GM18951 (cell line): Measurements from ENCODE around the gene DOCK7.

Experiments
- POLR2A ChIP-seq: IDR thresholded peaks from 4 replicates; pipeline ENCODE4 v1.6.1; 2011; ENCODE audit warnings: mild to moderate bottlenecking; ENCODE audit not compliant: insufficient read length, insufficient read depth; ENCODE audit errors: extremely low read depth
- in situ Hi-C: fragments of 300-500 bp; cut with MboI; formaldehyde crosslinking; loops from one replicate; pipeline ENCODE4 v1.12.0; 2022; ENCODE audit warnings: low sequenced_read_pairs, mixed read lengths, inconsistent platforms; ENCODE audit not compliant: unreplicated experiment

The DOCK7 gene

DNA sequence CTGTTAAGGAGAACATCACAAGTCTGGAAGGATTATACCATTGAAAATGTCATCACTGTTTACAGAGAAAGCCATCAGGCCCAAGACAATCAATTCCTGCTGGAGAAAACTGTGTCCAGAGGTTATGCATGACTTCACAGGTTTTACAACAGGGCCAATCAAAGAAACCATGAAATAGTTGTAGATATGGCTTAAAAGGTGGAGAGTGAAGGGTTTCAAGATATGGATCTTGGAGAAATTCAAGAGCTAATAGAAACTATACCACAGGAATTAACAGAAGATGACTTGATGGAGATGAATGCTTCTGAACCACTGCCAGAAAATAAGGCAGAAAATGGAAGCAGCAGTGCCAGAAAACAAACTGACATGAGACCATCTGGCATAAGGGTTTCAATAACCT is 221.1 kb downstream of the DOCK7 start:
- in situ Hi-C loops: no loop called here
- no peak for TF ChIP-seq POLR2A

DNA sequence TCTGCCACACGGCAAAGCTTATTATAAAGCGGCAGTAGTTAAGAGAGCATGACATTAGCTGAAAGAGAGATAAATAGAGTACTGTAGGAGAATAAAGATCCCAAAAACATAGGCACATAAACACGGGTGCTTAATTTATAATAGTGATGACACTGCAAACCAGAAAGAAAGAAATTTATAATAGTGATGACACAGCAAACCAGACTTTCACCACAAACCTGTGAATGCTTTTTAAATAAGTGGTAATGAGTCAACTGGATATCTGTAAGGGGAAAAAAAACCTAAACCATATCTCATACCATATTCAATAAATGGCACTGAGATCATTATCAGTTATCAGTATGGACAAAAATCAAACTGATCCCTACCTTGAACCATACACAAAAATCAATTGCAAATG is 225.8 kb downstream of the DOCK7 start:
- TF ChIP-seq POLR2A: no peak
- in situ Hi-C loops: no loop called here

- no peak for TF ChIP-seq POLR2A
- in situ Hi-C loops: no loop called here
Observed at GRCh38 chr1:62457955-62458354, 230.2 kb downstream of the DOCK7 start.

GRCh38 chr1:62452951-62453350 is 235.2 kb downstream of the DOCK7 start:
- in situ Hi-C loops: no loop called here

GRCh38 chr1:62450301-62450700 is 237.9 kb downstream of the DOCK7 start:
- in situ Hi-C loops: no loop called here
- no peak for TF ChIP-seq POLR2A

More at GRCh38 chr1:62452951-62453350, 235.2 kb downstream of the DOCK7 start:
- no peak for TF ChIP-seq POLR2A

DNA sequence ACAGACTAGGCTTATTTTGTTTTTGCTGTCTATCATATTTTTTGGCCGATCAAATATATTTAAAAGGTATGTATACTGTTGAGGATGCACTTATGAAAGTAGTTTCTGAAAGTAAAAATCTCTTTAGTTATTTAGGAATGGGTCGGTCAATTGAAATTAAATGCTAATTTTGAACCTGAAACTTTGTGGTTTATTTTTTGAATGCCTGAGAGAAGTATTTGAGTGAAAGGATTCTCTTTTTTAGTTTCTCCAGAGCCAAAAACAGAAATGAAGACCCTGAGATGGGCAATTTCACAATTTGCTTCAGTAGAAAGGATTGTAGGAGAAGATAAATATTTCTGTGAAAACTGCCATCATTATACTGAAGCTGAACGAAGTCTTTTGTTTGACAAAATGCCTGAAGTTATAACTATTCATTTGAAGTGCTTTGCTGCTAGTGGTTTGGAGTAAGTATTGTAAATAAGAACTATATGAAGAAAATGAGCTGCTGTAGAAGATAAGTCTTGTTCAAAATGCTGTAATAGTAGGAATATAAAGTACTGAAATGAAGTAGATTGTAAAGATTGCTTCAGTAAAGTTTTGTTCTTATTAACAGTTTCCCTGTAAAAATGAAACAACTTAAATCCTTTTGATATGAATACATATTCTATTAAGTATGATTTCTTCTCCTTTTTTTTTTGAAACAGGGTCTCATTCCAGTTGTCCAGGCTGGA is 239.8 kb downstream of the DOCK7 start:
- in situ Hi-C loops: no loop called here
- TF ChIP-seq POLR2A: no peak

DNA sequence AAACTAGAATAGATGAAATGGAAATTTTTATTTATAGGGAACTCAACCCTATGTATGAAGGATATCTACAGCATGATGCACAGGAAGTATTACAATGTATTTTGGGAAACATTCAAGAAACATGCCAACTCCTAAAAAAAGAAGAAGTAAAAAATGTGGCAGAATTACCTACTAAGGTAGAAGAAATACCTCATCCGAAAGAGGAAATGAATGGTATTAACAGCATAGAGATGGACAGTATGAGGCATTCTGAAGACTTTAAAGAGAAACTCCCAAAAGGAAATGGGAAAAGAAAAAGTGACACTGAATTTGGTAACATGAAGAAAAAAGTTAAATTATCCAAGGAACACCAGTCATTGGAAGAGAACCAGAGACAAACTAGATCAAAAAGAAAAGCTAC is 243.5 kb downstream of the DOCK7 start:
- TF ChIP-seq POLR2A: no peak
- in situ Hi-C loops: no loop called here

- in situ Hi-C loops: no loop called here
- TF ChIP-seq POLR2A: no peak
Observed at GRCh38 chr1:62439652-62440371, 248.4 kb downstream of the DOCK7 start.

DNA sequence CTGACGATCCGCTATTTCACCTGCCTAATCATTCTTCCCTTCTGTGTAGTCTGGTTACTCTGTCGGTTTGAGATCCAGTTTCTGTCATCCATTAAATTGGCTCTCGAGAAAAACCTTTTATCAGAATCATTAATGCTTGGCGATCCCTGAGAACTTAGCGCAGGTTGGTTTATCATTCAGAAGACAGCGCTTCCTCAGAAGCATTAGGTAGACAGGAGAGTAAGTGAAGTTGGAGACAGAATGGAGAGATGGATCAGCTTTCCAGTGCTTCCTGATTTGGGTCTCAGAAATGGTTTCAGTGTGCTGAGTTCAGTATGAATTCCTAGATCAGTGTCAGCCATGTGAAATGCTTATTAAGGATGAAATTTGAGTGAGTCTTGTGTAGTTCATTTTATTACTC is 250.0 kb downstream of the DOCK7 start:
- in situ Hi-C loops: no loop called here
- TF ChIP-seq POLR2A: no peak

DNA sequence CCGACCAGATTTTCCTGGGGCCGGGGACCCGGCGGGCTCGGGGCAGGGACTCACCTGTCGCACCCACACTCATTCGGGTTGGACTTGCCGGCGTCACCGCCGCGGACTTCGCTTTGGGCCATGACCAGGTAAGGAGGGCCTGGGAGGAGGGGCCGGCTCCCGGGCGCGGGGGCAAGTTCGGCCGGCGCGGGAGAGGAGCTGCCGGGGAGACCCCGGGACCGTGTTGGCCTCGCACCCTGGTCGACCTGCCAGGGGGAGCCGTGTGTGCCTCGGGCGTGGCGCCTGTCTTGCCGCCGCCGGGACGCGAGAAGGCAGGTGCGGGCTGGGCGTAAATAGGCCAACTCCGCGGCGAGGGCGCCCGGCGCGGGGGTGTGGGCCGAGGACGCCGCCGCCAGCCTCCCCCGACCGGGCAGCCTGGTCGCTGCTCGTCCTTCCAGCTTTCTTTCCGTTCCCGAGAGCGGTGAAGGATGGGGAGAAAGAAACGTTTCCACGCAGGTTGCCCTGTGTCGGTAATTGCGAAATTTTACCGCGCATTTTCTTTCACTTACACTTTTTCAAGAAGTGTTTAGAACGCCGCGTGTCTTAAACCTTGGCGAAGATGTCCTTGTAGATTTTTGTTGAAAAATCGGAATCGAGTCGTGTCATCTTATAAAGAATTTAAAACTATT is 250.8 kb downstream of the DOCK7 start:
- in situ Hi-C loops: no loop called here

DNA sequence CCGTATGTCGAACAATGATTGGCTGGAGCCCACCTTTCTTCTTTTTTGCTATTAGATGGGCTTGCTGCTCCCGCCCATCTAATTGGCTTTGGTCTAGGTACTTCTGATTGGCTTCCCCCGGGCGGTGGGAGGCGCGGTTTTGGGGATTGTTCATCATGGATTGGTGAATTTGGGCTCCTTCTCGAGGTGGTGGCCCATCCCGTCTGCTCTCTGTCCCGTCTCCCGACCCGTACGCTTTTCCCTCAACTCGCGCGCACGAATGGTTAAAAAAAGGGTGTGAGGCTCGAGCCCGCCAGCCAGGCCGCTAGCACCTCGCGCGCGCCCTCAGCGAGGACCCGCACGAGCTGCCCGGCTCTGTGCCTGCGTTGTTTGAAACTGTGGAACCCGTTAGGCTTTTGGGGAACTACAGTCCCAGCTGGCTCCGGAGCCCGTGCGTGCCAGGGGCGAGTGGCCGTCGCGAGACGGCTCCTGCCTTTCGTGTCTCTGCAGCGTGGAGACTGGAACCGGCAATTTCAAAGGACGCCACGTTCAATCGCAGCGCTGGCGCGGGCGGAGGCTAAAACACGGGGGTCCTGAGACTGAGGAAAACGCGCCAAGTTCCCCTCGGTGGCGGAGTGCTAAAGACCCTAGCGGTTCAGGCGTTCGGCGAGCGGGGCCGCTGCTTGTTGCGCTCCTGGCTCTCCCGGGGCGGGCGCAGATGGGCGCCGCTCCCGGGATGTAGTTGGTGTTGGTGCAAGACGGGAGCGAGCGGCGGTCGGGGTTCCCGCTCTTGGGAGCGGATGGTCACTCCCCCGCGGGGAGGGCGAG is 251.5 kb downstream of the DOCK7 start, which contains the start of gene USP1:
Gene USP1, plus strand, starts transcription at position 584 of the 807 bp plus-strand sequence. CDS start 2,819 bp downstream, outside the sequence.
- in situ Hi-C loops: no loop called here
- TF ChIP-seq POLR2A: peak; percentile 80

More for the DNA sequence above, 250.8 kb downstream of the DOCK7 start:
- TF ChIP-seq POLR2A: no peak

GRCh38 chr1:62436039-62436465 is 252.1 kb downstream of the DOCK7 start:
- in situ Hi-C loops: no loop called here
- peak; percentile 96 for TF ChIP-seq POLR2A
